DND-41 (cell line): ENCODE measurements around the gene RHCG.

Experiments
- CTCF ChIP-seq: IDR thresholded peaks from 2 replicates; pipeline ENCODE4 v1.5.1; 2012; ENCODE audit warnings: borderline replicate concordance, low read length, moderate library complexity, mild to moderate bottlenecking; ENCODE audit not compliant: poor library complexity, severe bottlenecking; ENCODE audit errors: extremely low read depth
- EZH2 ChIP-seq: IDR thresholded peaks from 3 replicates; pipeline ENCODE4 v1.6.1; 2012; ENCODE audit warnings: borderline replicate concordance, low read depth, mild to moderate bottlenecking, moderate library complexity, low read length, inconsistent platforms; ENCODE audit not compliant: severe bottlenecking

GRCh38 chr15:89439764-89440163, 56.6 kb downstream of the RHCG start:
- TF ChIP-seq CTCF, result no peak
- TF ChIP-seq EZH2, result no peak
